ENCODE measurements around the gene NELL2. TPM values are rescaled to one million over a fixed set of nuclear protein-coding genes. Genes with fewer than 3 reads are reported as not detected.

NELL2 gene
- total and polyA plus RNA-seq, 7 donors = 0.17 to 1.8 (median 0.30) TPM; not detected in 3

GRCh38 chr12:44459569-44459968 lies 416.5 kb downstream of the NELL2 start:
- ATAC-seq (no peak), DNase-seq (no peak)
- H3K4me1 ChIP-seq = no peaks in the 10 kb centered on the region
- no peaks in the 10 kb centered on the region for H3K36me3 ChIP-seq (ENCODE audit: insufficient read depth in 1 of 2, low read depth in 1 of 2)
- H3K27ac ChIP-seq = no peak overlapping the region
- H3K4me3 ChIP-seq = no peak overlapping the region
- 68 to 77% (median 75%) methylated on average over 3 of the region's 3 CpGs for WGBS, 3 donors
- no peaks in the 10 kb centered on the region for H3K9me3 ChIP-seq
- intact Hi-C loops (cut with DNase I) = no loop called here
- H3K27me3 ChIP-seq (ENCODE audit: insufficient read depth in 3 of 3, low read length in 2 of 3) = no peaks in the 10 kb centered on the region
- TF ChIP-seq, protein P1, sequence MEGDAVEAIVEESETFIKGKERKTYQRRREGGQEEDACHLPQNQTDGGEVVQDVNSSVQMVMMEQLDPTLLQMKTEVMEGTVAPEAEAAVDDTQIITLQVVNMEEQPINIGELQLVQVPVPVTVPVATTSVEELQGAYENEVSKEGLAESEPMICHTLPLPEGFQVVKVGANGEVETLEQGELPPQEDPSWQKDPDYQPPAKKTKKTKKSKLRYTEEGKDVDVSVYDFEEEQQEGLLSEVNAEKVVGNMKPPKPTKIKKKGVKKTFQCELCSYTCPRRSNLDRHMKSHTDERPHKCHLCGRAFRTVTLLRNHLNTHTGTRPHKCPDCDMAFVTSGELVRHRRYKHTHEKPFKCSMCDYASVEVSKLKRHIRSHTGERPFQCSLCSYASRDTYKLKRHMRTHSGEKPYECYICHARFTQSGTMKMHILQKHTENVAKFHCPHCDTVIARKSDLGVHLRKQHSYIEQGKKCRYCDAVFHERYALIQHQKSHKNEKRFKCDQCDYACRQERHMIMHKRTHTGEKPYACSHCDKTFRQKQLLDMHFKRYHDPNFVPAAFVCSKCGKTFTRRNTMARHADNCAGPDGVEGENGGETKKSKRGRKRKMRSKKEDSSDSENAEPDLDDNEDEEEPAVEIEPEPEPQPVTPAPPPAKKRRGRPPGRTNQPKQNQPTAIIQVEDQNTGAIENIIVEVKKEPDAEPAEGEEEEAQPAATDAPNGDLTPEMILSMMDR (IDR thresholded peaks at IDR 0.05) = no peak

Other genes with a start within 250 kb of the NELL2 start
- gene DBX2, start 174.8 kb upstream of the NELL2 start, total RNA-seq = under 1 TPM in 2 of 4 donors, not detected in 2; 0.08 to 0.20 TPM
- gene DBX2, start 174.8 kb upstream of the NELL2 start, polyA plus RNA-seq = under 1 TPM in 2 of 3 donors, not detected in 1; 0.04 to 0.09 TPM